ENCODE data around the gene LMNTD2. TPM values are rescaled to one million over a fixed set of nuclear protein-coding genes. Genes with fewer than 3 reads are reported as not detected.

Gene LMNTD2
- total RNA-seq, 1 experiment from 2014 or later = 1.4 TPM

GRCh38 chr11:592918-593317 lies 32.4 kb upstream of the LMNTD2 start:
- H3K9me2 ChIP-seq (replicated peaks; ENCODE audit: low read length) = no peaks in the 10 kb centered on the region
- H4K20me1 ChIP-seq (ENCODE audit: low read length) = no peaks in the 10 kb centered on the region
- no TSS peak for BruUV-seq (replicated peaks)
- no peaks in the 10 kb centered on the region for H3K4me1 ChIP-seq (ENCODE audit: insufficient read depth, low read length)
- ChIA-PET CTCF (no interaction called here), POLR2A (ENCODE audit: unreplicated experiment) (no interaction called here)
- no peaks in the 10 kb centered on the region for H3F3A ChIP-seq (ENCODE audit: low read length, unreplicated experiment)
- no peak for ATAC-seq
- no peak overlapping the region for H3K9ac ChIP-seq (ENCODE audit: low read length)
- peaks cover 17% of the 10 kb centered on the region for H3K79me2 ChIP-seq (ENCODE audit: low read length)
- H3K4me2 ChIP-seq (ENCODE audit: low read length) = no peak overlapping the region
- intact Hi-C loops (cut with micrococcal nuclease) = no loop called here
- H3K4me3 ChIP-seq (ENCODE audit: low read length) = no peak overlapping the region
- no peak for DNase-seq
- no peak overlapping the region for H2AFZ ChIP-seq (ENCODE audit: low read length)
- TF ChIP-seq CTCF (conservative IDR thresholded peaks at IDR 0.05; ENCODE audit: low read depth, low read length) (no peak), EZH2phosphoT487 (IDR thresholded peaks at IDR 0.05; ENCODE audit: borderline replicate concordance, low read length) (no peak), EZH2 (IDR thresholded peaks at IDR 0.05; ENCODE audit: low read length, unreplicated experiment) (no peak)
- peaks cover 41% of the 10 kb centered on the region for H3K36me3 ChIP-seq (ENCODE audit: low read depth, low read length)
- no peak overlapping the region for H3K27ac ChIP-seq (ENCODE audit: low read length)
- H3K27me3 ChIP-seq (ENCODE audit: low read length) = no peaks in the 10 kb centered on the region
- no peaks in the 10 kb centered on the region for H3K9me3 ChIP-seq (ENCODE audit: low read length)

GRCh38 chr11:592501-592900 lies 32.0 kb upstream of the LMNTD2 start:
- H3F3A ChIP-seq (ENCODE audit: low read length, unreplicated experiment) = no peaks in the 10 kb centered on the region
- H2AFZ ChIP-seq (ENCODE audit: low read length) = no peak overlapping the region
- H3K4me3 ChIP-seq (ENCODE audit: low read length) = no peak overlapping the region
- H3K4me2 ChIP-seq (ENCODE audit: low read length) = no peak overlapping the region
- no TSS peak for BruUV-seq (replicated peaks)
- peaks cover 21% of the 10 kb centered on the region for H3K79me2 ChIP-seq (ENCODE audit: low read length)
- H3K4me1 ChIP-seq (ENCODE audit: insufficient read depth, low read length) = no peaks in the 10 kb centered on the region
- H3K36me3 ChIP-seq (ENCODE audit: low read depth, low read length) = peaks cover 45% of the 10 kb centered on the region
- TF ChIP-seq EZH2phosphoT487 (IDR thresholded peaks at IDR 0.05; ENCODE audit: borderline replicate concordance, low read length) (no peak), CTCF (conservative IDR thresholded peaks at IDR 0.05; ENCODE audit: low read depth, low read length) (no peak), EZH2 (IDR thresholded peaks at IDR 0.05; ENCODE audit: low read length, unreplicated experiment) (no peak)
- H3K9me3 ChIP-seq (ENCODE audit: low read length) = no peaks in the 10 kb centered on the region
- no peak overlapping the region for H3K9ac ChIP-seq (ENCODE audit: low read length)
- DNase-seq (no peak), ATAC-seq (no peak)
- H3K27ac ChIP-seq (ENCODE audit: low read length) = no peak overlapping the region
- POLR2A ChIA-PET (ENCODE audit: unreplicated experiment) = no interaction called here
- H3K27me3 ChIP-seq (ENCODE audit: low read length) = no peaks in the 10 kb centered on the region
- H4K20me1 ChIP-seq (ENCODE audit: low read length) = no peaks in the 10 kb centered on the region
- CTCF ChIA-PET = no interaction called here
- H3K9me2 ChIP-seq (replicated peaks; ENCODE audit: low read length) = no peaks in the 10 kb centered on the region
- intact Hi-C loops (cut with micrococcal nuclease) = no loop called here

DNA sequence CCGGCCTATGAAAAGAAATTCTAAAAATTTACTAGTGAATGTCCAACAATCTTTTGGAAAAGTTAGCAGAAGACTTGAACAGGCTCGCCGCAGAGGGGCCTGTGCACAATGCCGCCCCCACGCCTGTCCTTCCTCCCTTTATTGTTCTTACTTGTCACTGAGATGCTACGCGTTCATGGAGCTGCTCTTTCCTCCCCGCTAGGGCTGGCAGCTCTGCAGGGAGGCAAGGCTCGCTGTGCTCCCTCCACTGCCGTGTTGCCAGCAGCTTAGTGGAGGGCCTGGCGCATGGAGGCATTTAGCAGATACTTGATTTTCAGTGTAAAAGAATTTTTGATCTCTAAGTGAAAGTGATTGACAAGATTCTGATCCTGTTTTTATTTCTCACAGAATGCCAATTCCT lies 30.5 kb upstream of the LMNTD2 start:
- ATAC-seq (no peak), DNase-seq (no peak)
- Histone ChIP-seq H3F3A (ENCODE audit: low read length, unreplicated experiment) (no peaks in the 10 kb centered on the region), H3K4me3 (ENCODE audit: low read length) (no peak overlapping the region), H3K9me3 (ENCODE audit: low read length) (no peaks in the 10 kb centered on the region), H3K4me2 (ENCODE audit: low read length) (no peak overlapping the region), H3K4me1 (ENCODE audit: insufficient read depth, low read length) (no peaks in the 10 kb centered on the region), H3K27ac (ENCODE audit: low read length) (no peak overlapping the region), H3K27me3 (ENCODE audit: low read length) (no peaks in the 10 kb centered on the region), H3K79me2 (ENCODE audit: low read length) (peaks cover 23% of the 10 kb centered on the region), H4K20me1 (ENCODE audit: low read length) (no peaks in the 10 kb centered on the region), H3K36me3 (ENCODE audit: low read depth, low read length) (peaks cover 52% of the 10 kb centered on the region), H3K9ac (ENCODE audit: low read length) (no peak overlapping the region), H2AFZ (ENCODE audit: low read length) (no peak overlapping the region), H3K9me2 (replicated peaks; ENCODE audit: low read length) (no peaks in the 10 kb centered on the region)
- POLR2A ChIA-PET (ENCODE audit: unreplicated experiment) = no interaction called here
- CTCF ChIA-PET = no interaction called here
- TF ChIP-seq CTCF (conservative IDR thresholded peaks at IDR 0.05; ENCODE audit: low read depth, low read length) = no peak
- TF ChIP-seq EZH2 (IDR thresholded peaks at IDR 0.05; ENCODE audit: low read length, unreplicated experiment) = no peak
- no peak for TF ChIP-seq EZH2phosphoT487 (IDR thresholded peaks at IDR 0.05; ENCODE audit: borderline replicate concordance, low read length)
- intact Hi-C loops (cut with micrococcal nuclease) = no loop called here
- no TSS peak for BruUV-seq (replicated peaks)
